Activated CD4-positive, alpha-beta T cell treated with anti-CD3 and anti-CD28 coated beads for 36 hours (primary cell): ENCODE measurements around the gene DMRTC1. TPM values are rescaled to one million over a fixed set of nuclear protein-coding genes. Genes with fewer than 3 reads are reported as not detected.
"Not testable (repeated sequence)": the region's sequence is repeated elsewhere in the genome, so short reads cannot be mapped to it uniquely, and the experiment has no call there.

Experiments
- ATAC-seq: fragments of 200-7000 bp; cut with Tn5 transposase; one replicate; pipeline ENCODE4 v1.10.0; 2021; ENCODE audit warnings: mild to moderate bottlenecking, moderate library complexity
- CTCF ChIA-PET: fragments of 350-600 bp; sonication (Branson Sonifier 250); formaldehyde crosslinking; loops from one replicate; lab custom pipeline; 2021; ENCODE audit warnings: antibody characterized with exemption; lab: Charles Lee
- POLR2A ChIA-PET: fragments of 350-600 bp; sonication (Branson Sonifier 250); formaldehyde crosslinking; loops from one replicate; lab custom pipeline; 2021; ENCODE audit warnings: antibody characterized with exemption, inconsistent platforms; lab: Charles Lee
- DNase-seq: peaks from one replicate; pipeline ENCODE4 v3.0.0-alpha.2; 2020
- H3K27ac Mint-ChIP-seq: one replicate; pipeline ENCODE4 v1.8.0; 2021; ENCODE audit warnings: mixed read lengths
- H3K27me3 Mint-ChIP-seq: one replicate; pipeline ENCODE4 v1.8.0; 2021; ENCODE audit warnings: mixed read lengths
- H3K36me3 Mint-ChIP-seq: one replicate; pipeline ENCODE4 v1.8.0; 2021; ENCODE audit warnings: low read depth, mixed read lengths
- H3K4me1 Mint-ChIP-seq: one replicate; pipeline ENCODE4 v1.8.0; 2021; ENCODE audit warnings: mixed read lengths
- H3K4me3 Mint-ChIP-seq: one replicate; pipeline ENCODE4 v1.8.0; 2021; ENCODE audit warnings: mild to moderate bottlenecking, moderate library complexity, mixed read lengths
- H3K9me3 Mint-ChIP-seq: one replicate; pipeline ENCODE4 v1.8.0; 2021; ENCODE audit warnings: low read depth, mixed read lengths
- intact Hi-C, 2 experiments: fragments of 100-400 bp; cut with DNase I in 1 of 2; cut with micrococcal nuclease in 1 of 2; formaldehyde crosslinking; loops; one replicate each; pipeline versions ENCODE4 v1.14.2 to v1.15.1; 2022 to 2024; cut with DNase I, micrococcal nuclease
- total RNA-seq, 2 experiments: library from RNA; stranded (reverse); gene quantifications; one replicate each; pipeline ENCODE4 v1.2.3, GENCODE V29; 2021

DMRTC1 gene
- total RNA-seq = under 1 TPM in 1 of 2 experiments, not detected in 1; 0.18 TPM

- CTCF ChIA-PET = not testable (repeated sequence)
These were observed at the start of gene DMRTC1 for GRCh38 chrX:72943819-72944169. DMRTC1 (minus strand) TSS chrX:72943837; CDS start chrX:72875694, 68,143 bp downstream.

GRCh38 chrX:72980894-72981469 lies 37.3 kb upstream of the DMRTC1 start:
- H3K4me3 Mint-ChIP-seq, DNase-seq, H3K36me3 Mint-ChIP-seq, CTCF ChIA-PET, H3K27ac Mint-ChIP-seq, intact Hi-C loops, ATAC-seq, H3K9me3 Mint-ChIP-seq, H3K27me3 Mint-ChIP-seq, H3K4me1 Mint-ChIP-seq, POLR2A ChIA-PET: not testable (repeated sequence)

More at GRCh38 chrX:72943819-72944169, at the start of gene DMRTC1:
- POLR2A ChIA-PET, H3K36me3 Mint-ChIP-seq, H3K4me1 Mint-ChIP-seq, DNase-seq, H3K27ac Mint-ChIP-seq, H3K9me3 Mint-ChIP-seq, H3K4me3 Mint-ChIP-seq, H3K27me3 Mint-ChIP-seq, intact Hi-C loops: not testable (repeated sequence)
- peak; percentile 87 for ATAC-seq

- DNase-seq, H3K4me1 Mint-ChIP-seq: not testable (repeated sequence)
These were observed 31.2 kb upstream of the DMRTC1 start for GRCh38 chrX:72974885-72975284.

GRCh38 chrX:72971859-72972258 lies 28.2 kb upstream of the DMRTC1 start:
- CTCF ChIA-PET, DNase-seq, H3K4me1 Mint-ChIP-seq, H3K9me3 Mint-ChIP-seq, intact Hi-C loops, ATAC-seq, H3K36me3 Mint-ChIP-seq, H3K27ac Mint-ChIP-seq, H3K27me3 Mint-ChIP-seq, H3K4me3 Mint-ChIP-seq, POLR2A ChIA-PET: not testable (repeated sequence)

More at GRCh38 chrX:72974885-72975284, 31.2 kb upstream of the DMRTC1 start:
- H3K4me3 Mint-ChIP-seq, H3K27me3 Mint-ChIP-seq, POLR2A ChIA-PET, intact Hi-C loops, ATAC-seq, CTCF ChIA-PET, H3K36me3 Mint-ChIP-seq, H3K9me3 Mint-ChIP-seq, H3K27ac Mint-ChIP-seq: not testable (repeated sequence)

GRCh38 chrX:72959971-72960370 lies 16.3 kb upstream of the DMRTC1 start:
- H3K9me3 Mint-ChIP-seq, CTCF ChIA-PET, ATAC-seq, DNase-seq, POLR2A ChIA-PET, H3K27me3 Mint-ChIP-seq, H3K36me3 Mint-ChIP-seq, intact Hi-C loops, H3K4me1 Mint-ChIP-seq, H3K27ac Mint-ChIP-seq, H3K4me3 Mint-ChIP-seq: not testable (repeated sequence)

- H3K4me3 Mint-ChIP-seq, H3K27ac Mint-ChIP-seq, DNase-seq, H3K4me1 Mint-ChIP-seq, H3K27me3 Mint-ChIP-seq, H3K36me3 Mint-ChIP-seq, intact Hi-C loops, CTCF ChIA-PET, POLR2A ChIA-PET, H3K9me3 Mint-ChIP-seq: not testable (repeated sequence)
- ATAC-seq = peak; percentile 84
These were observed 410 bp downstream of the DMRTC1 start for GRCh38 chrX:72943035-72943818.

GRCh38 chrX:72942272-72942671 lies 1.4 kb downstream of the DMRTC1 start:
- intact Hi-C loops, ATAC-seq, H3K36me3 Mint-ChIP-seq, H3K27me3 Mint-ChIP-seq, POLR2A ChIA-PET, H3K4me1 Mint-ChIP-seq, CTCF ChIA-PET, H3K9me3 Mint-ChIP-seq, H3K27ac Mint-ChIP-seq, H3K4me3 Mint-ChIP-seq, DNase-seq: not testable (repeated sequence)

- CTCF ChIA-PET, DNase-seq, H3K36me3 Mint-ChIP-seq, H3K27me3 Mint-ChIP-seq, H3K27ac Mint-ChIP-seq, intact Hi-C loops, H3K9me3 Mint-ChIP-seq, H3K4me1 Mint-ChIP-seq, ATAC-seq, H3K4me3 Mint-ChIP-seq, POLR2A ChIA-PET: not testable (repeated sequence)
These were observed 5.7 kb downstream of the DMRTC1 start, which contains the start of gene FAM236A for GRCh38 chrX:72937906-72938305. FAM236A (plus strand) TSS chrX:72938206; CDS start chrX:72938263, 57 bp downstream.

- H3K4me1 Mint-ChIP-seq, H3K27me3 Mint-ChIP-seq, POLR2A ChIA-PET, H3K4me3 Mint-ChIP-seq, intact Hi-C loops, H3K36me3 Mint-ChIP-seq, H3K27ac Mint-ChIP-seq, DNase-seq, H3K9me3 Mint-ChIP-seq, ATAC-seq, CTCF ChIA-PET: not testable (repeated sequence)
These were observed 6.7 kb downstream of the DMRTC1 start for GRCh38 chrX:72936882-72937455.

GRCh38 chrX:72936455-72936854 lies 7.2 kb downstream of the DMRTC1 start:
- ATAC-seq, H3K4me3 Mint-ChIP-seq, H3K36me3 Mint-ChIP-seq, H3K4me1 Mint-ChIP-seq, DNase-seq, intact Hi-C loops, H3K27me3 Mint-ChIP-seq, H3K9me3 Mint-ChIP-seq, H3K27ac Mint-ChIP-seq, POLR2A ChIA-PET, CTCF ChIA-PET: not testable (repeated sequence)

GRCh38 chrX:72932283-72932682 lies 11.4 kb downstream of the DMRTC1 start:
- H3K4me1 Mint-ChIP-seq, H3K9me3 Mint-ChIP-seq, H3K27ac Mint-ChIP-seq, intact Hi-C loops, DNase-seq, CTCF ChIA-PET, POLR2A ChIA-PET, H3K4me3 Mint-ChIP-seq, H3K36me3 Mint-ChIP-seq, H3K27me3 Mint-ChIP-seq: not testable (repeated sequence)
- peak; percentile 57 for ATAC-seq

GRCh38 chrX:72916096-72916495 lies 27.5 kb downstream of the DMRTC1 start:
- H3K27ac Mint-ChIP-seq, H3K9me3 Mint-ChIP-seq, H3K4me3 Mint-ChIP-seq, H3K36me3 Mint-ChIP-seq, POLR2A ChIA-PET, H3K4me1 Mint-ChIP-seq, CTCF ChIA-PET, H3K27me3 Mint-ChIP-seq, ATAC-seq, intact Hi-C loops, DNase-seq: not testable (repeated sequence)
